ENCODE measurements around the gene NCAPD2. TPM values are rescaled to one million over a fixed set of nuclear protein-coding genes. Genes with fewer than 3 reads are reported as not detected.
"Not testable (repeated sequence)": the region's sequence is repeated elsewhere in the genome, so short reads cannot be mapped to it uniquely, and the experiment has no call there.

NCAPD2 gene
- total and polyA plus RNA-seq, 2 donors, result 19.0 to 30.2 TPM

- no peak overlapping the region for H3K4me3 ChIP-seq (ENCODE audit: low read depth, low read length)
- DNase-seq (ENCODE audit: extremely low spot score), result no peak
- H3K4me1 ChIP-seq (ENCODE audit: insufficient read depth), result no peaks in the 10 kb centered on the region
- WGBS, result 68% methylated on average over 19 of the region's 19 CpGs
- no peaks in the 10 kb centered on the region for H3K36me3 ChIP-seq (ENCODE audit: insufficient read depth)
- peak overlapping the region; percentile 80 for H3K27ac ChIP-seq (ENCODE audit: low read depth)
These were observed 43.1 kb downstream of the NCAPD2 start for GRCh38 chr12:6536894-6537579.

GRCh38 chr12:6537580-6538419 lies 43.9 kb downstream of the NCAPD2 start:
- H3K4me3 ChIP-seq (ENCODE audit: low read depth, low read length); H3K4me1 ChIP-seq (ENCODE audit: insufficient read depth); H3K36me3 ChIP-seq (ENCODE audit: insufficient read depth); DNase-seq (ENCODE audit: extremely low spot score): not testable (repeated sequence)
- 35% methylated on average over 17 of the region's 17 CpGs for WGBS
- peak overlapping the region; percentile 80 for H3K27ac ChIP-seq (ENCODE audit: low read depth)

- H3K27ac ChIP-seq (ENCODE audit: low read depth), result no peak overlapping the region
- no peak overlapping the region for H3K4me3 ChIP-seq (ENCODE audit: low read depth, low read length)
- no peak for DNase-seq (ENCODE audit: extremely low spot score)
- no peaks in the 10 kb centered on the region for H3K4me1 ChIP-seq (ENCODE audit: insufficient read depth)
- H3K36me3 ChIP-seq (ENCODE audit: insufficient read depth), result no peaks in the 10 kb centered on the region
- 65% methylated on average over 24 of the region's 24 CpGs for whole genome bisulfite sequencing
These were observed 44.8 kb downstream of the NCAPD2 start for GRCh38 chr12:6538420-6539313.

DNA sequence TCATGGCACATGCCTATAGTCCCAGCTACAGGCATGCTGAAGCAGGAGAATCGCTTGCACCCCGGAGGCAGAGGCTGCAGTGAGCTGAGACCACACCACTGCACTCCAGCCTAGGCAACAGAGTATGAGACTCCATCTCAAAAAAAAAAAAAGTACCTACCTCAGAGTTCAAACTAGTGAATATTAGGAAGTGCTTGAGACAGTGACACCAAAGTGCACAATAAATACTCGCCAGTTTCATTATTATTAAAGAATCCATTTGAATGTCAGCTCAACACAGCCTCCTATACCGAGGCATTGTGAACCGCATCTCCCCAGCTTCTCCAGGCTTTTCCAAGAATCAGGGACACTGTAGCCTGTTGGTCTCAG lies 45.4 kb downstream of the NCAPD2 start:
- Histone ChIP-seq H3K4me3 (ENCODE audit: low read depth, low read length) (no peak overlapping the region), H3K27ac (ENCODE audit: low read depth) (no peak overlapping the region), H3K36me3 (ENCODE audit: insufficient read depth) (no peaks in the 10 kb centered on the region), H3K4me1 (ENCODE audit: insufficient read depth) (no peaks in the 10 kb centered on the region)
- no peak for DNase-seq (ENCODE audit: extremely low spot score)
- WGBS, result 82% methylated on average over 5 of the region's 5 CpGs

DNA sequence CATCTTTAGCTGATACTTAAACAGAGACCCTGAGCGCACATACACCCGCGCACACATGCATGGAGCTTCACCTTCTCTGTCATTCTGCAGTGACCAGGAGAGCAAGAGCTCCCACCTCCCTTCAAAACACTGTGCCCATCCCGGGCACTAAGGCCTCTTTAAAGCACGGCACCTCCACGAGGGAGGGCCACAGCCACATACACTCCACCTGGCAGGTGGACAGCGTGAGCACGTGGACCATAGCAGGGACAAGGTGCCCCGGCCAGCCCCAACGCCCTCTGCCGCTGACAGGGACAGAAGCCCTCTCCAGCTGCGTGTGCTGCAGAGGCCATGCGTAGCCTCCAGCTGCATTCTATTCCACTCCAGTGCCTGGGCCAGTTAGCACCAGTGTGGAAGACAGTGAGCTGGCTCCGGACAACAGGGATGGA lies 45.8 kb downstream of the NCAPD2 start:
- Histone ChIP-seq H3K4me1 (ENCODE audit: insufficient read depth) (no peaks in the 10 kb centered on the region), H3K36me3 (ENCODE audit: insufficient read depth) (no peaks in the 10 kb centered on the region), H3K4me3 (ENCODE audit: low read depth, low read length) (no peak overlapping the region), H3K27ac (ENCODE audit: low read depth) (no peak overlapping the region)
- DNase-seq (ENCODE audit: extremely low spot score), result no peak
- whole genome bisulfite sequencing, result 59% methylated on average over 14 of the region's 14 CpGs

DNA sequence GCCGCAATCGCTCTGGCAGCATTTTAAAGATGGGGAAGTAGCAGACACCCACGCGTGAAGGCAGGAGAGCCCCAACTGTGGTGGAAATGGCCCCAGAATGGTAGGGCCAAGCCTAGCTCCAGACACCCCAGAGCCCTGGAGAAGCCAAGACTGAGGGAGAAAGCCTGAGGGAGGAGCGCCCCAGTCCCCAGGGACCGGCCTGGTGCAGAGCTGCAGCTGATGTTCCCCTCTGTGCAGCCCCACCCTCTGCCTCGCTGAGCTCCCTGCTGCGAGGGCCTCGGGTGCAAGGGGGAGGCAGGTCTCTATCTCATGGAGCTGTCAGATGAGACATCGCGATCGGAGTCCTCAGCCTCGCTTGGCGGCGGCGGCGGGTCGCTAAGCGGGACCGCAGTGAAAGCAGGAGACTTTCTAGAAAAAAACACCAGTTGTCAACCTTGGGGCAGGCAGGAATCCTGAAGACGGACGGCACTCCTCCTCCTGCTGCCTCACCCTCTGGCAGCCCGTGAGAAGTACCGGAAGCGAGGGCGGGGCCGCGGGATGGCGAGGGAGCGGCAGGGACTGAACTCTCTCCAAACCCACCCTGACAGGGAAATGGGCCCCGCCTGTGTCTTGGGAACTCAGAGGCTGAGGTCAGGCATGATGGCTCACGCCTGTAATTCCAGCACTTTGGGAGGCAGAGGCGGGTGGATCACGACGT lies 46.4 kb downstream of the NCAPD2 start:
- Histone ChIP-seq H3K4me3 (ENCODE audit: low read depth, low read length) (no peak overlapping the region), H3K36me3 (ENCODE audit: insufficient read depth) (no peaks in the 10 kb centered on the region), H3K27ac (ENCODE audit: low read depth) (peak overlapping the region; percentile 70), H3K4me1 (ENCODE audit: insufficient read depth) (no peaks in the 10 kb centered on the region)
- 11% methylated on average over 35 of the region's 35 CpGs for WGBS
- peak; percentile 83 for DNase-seq (ENCODE audit: extremely low spot score)

- DNase-seq (ENCODE audit: extremely low spot score), result no peak
- no peaks in the 10 kb centered on the region for H3K36me3 ChIP-seq (ENCODE audit: insufficient read depth)
- H3K27ac ChIP-seq (ENCODE audit: low read depth), result peak overlapping the region; percentile 33
- H3K4me3 ChIP-seq (ENCODE audit: low read depth, low read length), result no peak overlapping the region
- no peaks in the 10 kb centered on the region for H3K4me1 ChIP-seq (ENCODE audit: insufficient read depth)
- WGBS, result 87% methylated on average over 26 of the region's 26 CpGs
These were observed 47.7 kb downstream of the NCAPD2 start for GRCh38 chr12:6541371-6542165.

DNA sequence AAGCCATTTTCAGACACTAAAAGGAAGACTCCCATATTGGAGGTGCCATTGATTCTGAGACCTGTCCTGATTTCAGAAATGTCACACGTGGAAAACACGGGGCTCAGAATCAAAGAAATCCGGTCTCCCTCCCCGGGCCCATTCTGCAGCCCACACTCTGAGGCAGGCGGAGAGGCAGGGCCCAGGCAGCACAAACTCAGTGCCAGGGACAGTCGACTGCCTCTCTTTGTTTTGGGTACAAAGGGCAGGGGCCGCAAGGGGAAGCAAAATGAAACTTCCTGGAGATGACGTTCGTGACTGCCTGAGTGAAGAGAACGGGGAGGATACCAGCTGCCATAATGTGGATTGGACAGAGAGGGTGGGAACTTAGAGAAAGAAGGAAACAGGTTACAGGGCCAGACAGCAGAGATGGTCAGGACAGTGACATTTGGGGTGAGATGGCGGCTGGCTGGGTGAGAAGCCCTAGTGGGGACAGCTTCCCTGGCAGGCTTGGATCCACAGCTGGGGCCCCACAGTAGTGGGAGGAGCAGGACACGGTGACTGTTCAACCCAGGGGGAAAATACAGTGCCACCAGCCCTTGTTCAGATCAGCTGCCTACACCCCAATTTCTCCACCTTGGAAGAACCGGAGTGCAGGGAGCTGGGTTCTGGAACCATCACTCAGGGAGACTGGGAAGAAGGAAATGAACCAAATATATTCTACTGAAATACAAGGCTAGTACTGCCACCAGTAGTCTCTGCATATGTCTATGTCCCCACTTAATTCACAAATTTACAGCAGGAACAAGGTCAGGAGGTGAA lies 48.5 kb downstream of the NCAPD2 start:
- no peak for DNase-seq (ENCODE audit: extremely low spot score)
- H3K4me1 ChIP-seq (ENCODE audit: insufficient read depth), result no peaks in the 10 kb centered on the region
- H3K4me3 ChIP-seq (ENCODE audit: low read depth, low read length), result no peak overlapping the region
- 79% methylated on average over 13 of the region's 13 CpGs for WGBS
- H3K27ac ChIP-seq (ENCODE audit: low read depth), result no peak overlapping the region
- H3K36me3 ChIP-seq (ENCODE audit: insufficient read depth), result no peaks in the 10 kb centered on the region

GRCh38 chr12:6546016-6546415 lies 52.1 kb downstream of the NCAPD2 start:
- WGBS, result 93% methylated on average over 10 of the region's 10 CpGs
- Histone ChIP-seq H3K4me1 (ENCODE audit: insufficient read depth) (no peaks in the 10 kb centered on the region), H3K4me3 (ENCODE audit: low read depth, low read length) (no peak overlapping the region), H3K27ac (ENCODE audit: low read depth) (no peak overlapping the region), H3K36me3 (ENCODE audit: insufficient read depth) (no peaks in the 10 kb centered on the region)
- no peak for DNase-seq (ENCODE audit: extremely low spot score)

DNA sequence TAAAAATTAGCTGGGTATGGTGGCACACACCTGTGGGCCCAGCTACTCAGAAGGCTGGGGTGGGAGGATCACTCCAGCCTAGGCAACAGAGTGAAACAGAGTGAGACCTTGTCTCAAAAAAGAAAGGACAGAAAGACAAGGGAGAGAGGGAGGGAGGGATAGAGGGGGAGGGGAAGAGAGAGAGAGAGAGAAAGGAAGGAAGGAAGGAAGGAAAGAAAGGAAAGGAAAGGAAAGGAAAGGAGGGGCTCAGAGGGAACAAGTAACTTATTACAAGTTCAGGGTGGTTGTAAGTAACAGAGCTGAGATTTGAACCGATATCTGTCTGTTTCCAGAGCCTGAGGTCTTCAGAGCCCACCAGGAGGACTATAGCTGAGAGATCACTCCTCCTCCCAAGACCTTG lies 53.7 kb downstream of the NCAPD2 start:
- DNase-seq (ENCODE audit: extremely low spot score), result no peak
- Histone ChIP-seq H3K4me3 (ENCODE audit: low read depth, low read length) (no peak overlapping the region), H3K27ac (ENCODE audit: low read depth) (no peak overlapping the region), H3K4me1 (ENCODE audit: insufficient read depth) (no peaks in the 10 kb centered on the region), H3K36me3 (ENCODE audit: insufficient read depth) (no peaks in the 10 kb centered on the region)
- 90% methylated on average over 1 of the region's 1 CpG for WGBS

DNA sequence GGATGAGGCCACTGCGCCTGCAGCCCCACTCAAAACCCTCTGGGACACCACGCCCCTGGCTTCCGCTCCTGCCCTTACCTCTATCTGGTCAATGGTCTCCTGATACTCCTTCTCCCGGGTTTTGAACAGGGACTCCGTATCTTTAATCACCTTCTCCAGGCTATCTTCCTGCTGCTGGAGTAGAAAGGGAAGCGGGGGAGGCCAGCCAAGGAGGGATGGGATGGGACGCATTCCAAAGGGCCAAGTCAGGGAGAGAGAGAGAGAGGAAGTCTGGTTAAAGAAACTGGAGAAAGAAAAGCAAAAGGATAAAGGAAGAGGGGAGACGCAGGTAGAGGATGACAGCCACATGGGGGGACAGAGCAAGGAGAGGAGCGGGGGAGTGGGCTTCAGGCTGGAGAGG lies 54.1 kb downstream of the NCAPD2 start:
- H3K36me3 ChIP-seq (ENCODE audit: insufficient read depth), result no peaks in the 10 kb centered on the region
- H3K4me3 ChIP-seq (ENCODE audit: low read depth, low read length), result no peak overlapping the region
- DNase-seq (ENCODE audit: extremely low spot score), result no peak
- WGBS, result 57% methylated on average over 9 of the region's 9 CpGs
- H3K27ac ChIP-seq (ENCODE audit: low read depth), result no peak overlapping the region
- H3K4me1 ChIP-seq (ENCODE audit: insufficient read depth), result no peaks in the 10 kb centered on the region

- H3K36me3 ChIP-seq (ENCODE audit: insufficient read depth), result no peaks in the 10 kb centered on the region
- no peak for DNase-seq (ENCODE audit: extremely low spot score)
- WGBS, result 81% methylated on average over 26 of the region's 26 CpGs
- no peaks in the 10 kb centered on the region for H3K4me1 ChIP-seq (ENCODE audit: insufficient read depth)
- no peak overlapping the region for H3K27ac ChIP-seq (ENCODE audit: low read depth)
- H3K4me3 ChIP-seq (ENCODE audit: low read depth, low read length), result no peak overlapping the region
These were observed 54.7 kb downstream of the NCAPD2 start for GRCh38 chr12:6548556-6548955.

Data from urinary bladder (tissue), 4 donors.